Activated CD4-positive, alpha-beta T cell treated with anti-CD3 and anti-CD28 coated beads, Interleukin-2, amount 50 U/mL, for 16 hours (primary cell): ENCODE measurements around the gene C22orf42.

ENCODE experiments used
- DNase-seq: peaks from one replicate; pipeline ENCODE4 v3.0.0-alpha.2; 2020

The C22orf42 gene

GRCh38 chr22:32132783-32133182 lies 26.3 kb downstream of the C22orf42 start:
- DNase-seq, result no peak

- no peak for DNase-seq
These were observed 27.0 kb downstream of the C22orf42 start for GRCh38 chr22:32132126-32132525.

- DNase-seq, result no peak
These were observed 28.6 kb downstream of the C22orf42 start for GRCh38 chr22:32130464-32130863.

DNA sequence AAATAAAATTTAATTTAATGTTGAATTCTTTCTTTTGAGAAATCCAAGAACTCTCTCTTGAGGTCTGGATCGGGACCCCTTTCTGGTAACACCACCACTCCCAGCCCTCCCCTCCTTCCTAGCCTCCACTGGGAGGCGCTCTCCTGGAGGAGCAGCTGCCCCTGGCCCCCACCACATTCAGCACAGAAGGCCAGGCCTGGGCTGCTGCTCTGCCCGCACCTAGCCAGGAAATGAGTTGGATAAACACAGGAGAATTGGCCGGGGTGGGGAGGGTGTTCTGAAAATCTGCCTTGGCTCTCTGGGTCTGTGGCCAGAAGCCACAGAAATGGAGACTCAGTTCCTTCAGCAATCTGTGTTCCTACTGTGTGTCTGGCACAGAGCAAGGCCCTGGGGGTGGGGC lies 31.2 kb downstream of the C22orf42 start:
- DNase-seq, result no peak

DNA sequence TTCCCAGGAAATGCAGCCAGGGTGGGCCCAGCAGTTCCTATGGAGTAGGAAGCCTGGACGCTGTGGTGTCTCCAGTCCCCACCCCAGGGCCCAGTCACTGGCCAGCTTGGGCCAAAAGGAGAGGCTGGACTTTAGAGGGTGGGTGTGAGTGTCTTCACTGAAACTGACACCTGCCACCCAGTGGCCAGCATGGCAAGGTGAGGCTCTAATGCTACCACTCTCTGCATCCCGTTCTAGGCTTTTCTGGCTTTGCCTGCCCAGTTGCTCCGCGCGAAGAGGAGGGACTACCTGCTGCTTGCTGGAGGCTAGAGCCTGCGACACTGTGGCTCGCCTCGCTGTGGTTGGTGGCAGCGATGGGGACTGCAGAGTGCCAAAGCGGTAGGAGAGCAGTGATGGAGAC lies 35.4 kb downstream of the C22orf42 start:
- DNase-seq, result no peak

- no peak for DNase-seq
These were observed 36.2 kb downstream of the C22orf42 start for GRCh38 chr22:32122899-32123298.

GRCh38 chr22:32120603-32121002 lies 38.5 kb downstream of the C22orf42 start:
- no peak for DNase-seq

DNA sequence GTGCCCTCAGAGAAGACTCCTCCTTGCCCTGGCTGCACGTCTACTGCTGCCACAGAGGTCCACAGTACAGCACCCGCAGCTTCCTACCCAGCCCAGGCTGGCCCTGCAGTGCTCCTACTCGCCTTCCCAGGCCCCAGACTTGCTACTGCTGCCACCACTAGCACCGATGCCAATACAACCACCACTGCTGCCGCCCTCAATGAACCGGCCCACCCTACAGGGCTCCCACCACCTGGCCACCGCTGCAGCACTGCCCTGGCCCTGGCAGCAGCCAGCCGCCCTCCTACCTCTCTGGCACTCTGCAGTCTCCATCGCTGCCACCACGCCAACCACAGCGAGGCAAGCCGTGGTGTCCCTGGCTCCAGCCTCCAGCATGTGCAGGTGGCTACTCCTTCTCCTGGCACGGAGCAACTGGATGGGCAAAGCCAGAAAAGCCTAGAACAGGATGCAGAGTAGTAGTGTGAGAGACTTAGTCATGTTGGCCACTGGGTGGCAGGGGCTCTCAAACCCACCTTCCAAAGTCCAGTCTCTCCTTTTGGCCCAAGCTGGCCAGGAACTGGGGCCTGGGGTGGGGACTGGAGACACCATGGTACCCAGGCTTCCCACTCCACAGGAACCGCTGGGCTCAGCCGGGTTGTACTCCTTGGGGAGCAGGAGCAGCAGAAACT lies 39.4 kb downstream of the C22orf42 start:
- no peak for DNase-seq

- no peak for DNase-seq
These were observed 46.7 kb downstream of the C22orf42 start for GRCh38 chr22:32112380-32112779.

DNA sequence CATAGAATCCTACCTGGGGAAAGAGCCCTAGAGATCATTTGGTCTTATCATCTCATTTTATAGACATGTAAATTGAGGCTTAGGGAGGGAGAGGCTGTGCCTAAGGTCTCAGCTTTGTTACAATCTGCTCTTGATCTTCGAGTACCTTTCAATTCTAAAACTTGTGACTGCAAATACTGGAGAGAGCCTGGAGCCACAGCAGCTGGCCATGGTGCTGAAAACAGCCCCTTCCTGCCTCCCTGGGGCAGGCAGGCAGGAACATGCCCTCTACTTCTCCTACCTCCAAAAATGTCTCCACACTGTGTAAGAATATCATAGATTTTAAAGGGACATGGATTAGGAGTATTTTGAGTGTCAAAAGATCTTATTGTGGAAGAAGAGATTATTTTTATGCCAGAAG lies 52.2 kb downstream of the C22orf42 start:
- no peak for DNase-seq

GRCh38 chr22:32103658-32104315 lies 55.3 kb downstream of the C22orf42 start:
- peak; percentile 2 for DNase-seq

DNA sequence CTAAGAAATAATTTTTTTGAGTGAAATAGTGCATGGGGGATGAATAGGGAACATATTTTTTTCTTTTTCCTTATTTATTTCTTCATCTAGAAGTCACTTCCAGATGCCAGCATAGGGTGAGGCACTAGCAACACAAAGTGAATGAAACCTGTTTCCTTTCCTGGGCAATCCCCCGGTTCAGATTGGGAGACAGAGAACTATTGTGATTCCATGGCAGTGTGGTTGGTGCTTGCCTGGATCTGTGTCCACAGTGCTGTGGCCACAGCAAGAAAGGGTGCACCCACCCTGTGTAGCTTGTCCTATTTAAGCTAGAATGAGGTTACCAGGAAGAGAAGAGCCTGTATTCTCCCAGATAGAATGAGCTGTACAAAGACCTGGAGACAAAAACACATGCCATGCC lies 58.4 kb downstream of the C22orf42 start:
- no peak for DNase-seq
